PFSK-1 (cell line): ENCODE measurements around the gene NIPBL.

Experiments
- POLR2AphosphoS5 ChIP-seq: IDR thresholded peaks from 2 replicates; pipeline ENCODE4 v1.6.1; 2012; ENCODE audit warnings: low read depth, mild to moderate bottlenecking, control low read depth, low read length, moderate library complexity
- TAF1 ChIP-seq: IDR thresholded peaks from 2 replicates; pipeline ENCODE4 v1.6.1; 2012; ENCODE audit warnings: low read length, control low read depth, borderline replicate concordance; ENCODE audit not compliant: insufficient read depth
- TF ChIP-seq, protein P1 (sequence below), 2 experiments: IDR thresholded peaks; 2 replicates each; pipeline versions ENCODE4 v1.6.1 to v1.8.0; 2011 to 2012; ENCODE audit warnings: low read depth in 2 of 2, low read length in 2 of 2, control low read depth in 1 of 2, inconsistent platforms in 1 of 2, mild to moderate bottlenecking in 1 of 2, moderate library complexity in 1 of 2; ENCODE audit not compliant: insufficient read depth in 1 of 2

DNA sequence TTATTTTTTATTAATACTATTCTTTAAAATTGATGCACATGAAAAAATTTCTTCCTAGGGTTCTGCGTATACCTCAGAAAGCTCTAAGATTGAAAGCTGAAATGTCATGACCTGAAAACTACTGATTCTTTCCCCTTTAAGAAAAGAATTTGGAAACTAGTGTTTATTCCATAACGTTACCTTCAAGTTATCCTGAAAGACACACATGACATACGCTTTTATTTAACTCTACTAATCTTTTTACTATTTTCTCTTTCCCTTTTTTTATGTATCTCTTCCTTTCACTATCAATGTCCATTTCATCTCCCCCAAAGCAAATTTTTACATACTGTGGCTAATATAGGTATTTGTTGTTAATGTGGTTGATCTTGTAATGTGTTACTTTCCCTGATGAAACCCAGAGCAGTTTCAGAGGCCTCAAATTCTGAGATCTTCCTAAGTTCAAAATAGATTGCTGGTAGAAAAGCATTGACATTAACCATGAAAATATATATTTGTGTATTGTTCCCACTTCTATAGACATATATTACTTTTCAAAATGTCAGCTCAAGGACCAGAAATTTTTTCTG lies 7.4 kb downstream of the NIPBL start:
- no peak for TF ChIP-seq TAF1
- TF ChIP-seq, protein P1, sequence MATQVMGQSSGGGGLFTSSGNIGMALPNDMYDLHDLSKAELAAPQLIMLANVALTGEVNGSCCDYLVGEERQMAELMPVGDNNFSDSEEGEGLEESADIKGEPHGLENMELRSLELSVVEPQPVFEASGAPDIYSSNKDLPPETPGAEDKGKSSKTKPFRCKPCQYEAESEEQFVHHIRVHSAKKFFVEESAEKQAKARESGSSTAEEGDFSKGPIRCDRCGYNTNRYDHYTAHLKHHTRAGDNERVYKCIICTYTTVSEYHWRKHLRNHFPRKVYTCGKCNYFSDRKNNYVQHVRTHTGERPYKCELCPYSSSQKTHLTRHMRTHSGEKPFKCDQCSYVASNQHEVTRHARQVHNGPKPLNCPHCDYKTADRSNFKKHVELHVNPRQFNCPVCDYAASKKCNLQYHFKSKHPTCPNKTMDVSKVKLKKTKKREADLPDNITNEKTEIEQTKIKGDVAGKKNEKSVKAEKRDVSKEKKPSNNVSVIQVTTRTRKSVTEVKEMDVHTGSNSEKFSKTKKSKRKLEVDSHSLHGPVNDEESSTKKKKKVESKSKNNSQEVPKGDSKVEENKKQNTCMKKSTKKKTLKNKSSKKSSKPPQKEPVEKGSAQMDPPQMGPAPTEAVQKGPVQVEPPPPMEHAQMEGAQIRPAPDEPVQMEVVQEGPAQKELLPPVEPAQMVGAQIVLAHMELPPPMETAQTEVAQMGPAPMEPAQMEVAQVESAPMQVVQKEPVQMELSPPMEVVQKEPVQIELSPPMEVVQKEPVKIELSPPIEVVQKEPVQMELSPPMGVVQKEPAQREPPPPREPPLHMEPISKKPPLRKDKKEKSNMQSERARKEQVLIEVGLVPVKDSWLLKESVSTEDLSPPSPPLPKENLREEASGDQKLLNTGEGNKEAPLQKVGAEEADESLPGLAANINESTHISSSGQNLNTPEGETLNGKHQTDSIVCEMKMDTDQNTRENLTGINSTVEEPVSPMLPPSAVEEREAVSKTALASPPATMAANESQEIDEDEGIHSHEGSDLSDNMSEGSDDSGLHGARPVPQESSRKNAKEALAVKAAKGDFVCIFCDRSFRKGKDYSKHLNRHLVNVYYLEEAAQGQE (IDR thresholded peaks at IDR 0.05; ENCODE audit: insufficient read depth in 1 of 2, low read depth in 2 of 2, low read length in 2 of 2), result no peak
- TF ChIP-seq POLR2AphosphoS5, result no peak
